ENCODE results near the gene PFN4. TPM values are rescaled to one million over a fixed set of nuclear protein-coding genes. Genes with fewer than 3 reads are reported as not detected.
"Not testable (repeated sequence)": the region's sequence is repeated elsewhere in the genome, so short reads cannot be mapped to it uniquely, and the experiment has no call there.

PFN4 gene
- total RNA-seq, 1 donor from 2014 or later = 1.0 TPM

GRCh38 chr2:24117902-24118301 is 5.2 kb downstream of the PFN4 start:
- Mint-ChIP-seq H3K27ac (ENCODE audit: unreplicated experiment) (no peak overlapping the region), H3K4me3 (ENCODE audit: unreplicated experiment) (no peak overlapping the region), H3K36me3 (ENCODE audit: low read depth, unreplicated experiment) (no peaks in the 10 kb centered on the region), H3K9me3 (ENCODE audit: unreplicated experiment) (no peaks in the 10 kb centered on the region), H3K27me3 (ENCODE audit: unreplicated experiment) (peaks cover 1% of the 10 kb centered on the region), H3K4me1 (ENCODE audit: unreplicated experiment) (no peaks in the 10 kb centered on the region)
- DNase-seq (ENCODE audit: low spot score) = no peak
- TF ChIP-seq CTCF (IDR thresholded peaks at IDR 0.05; ENCODE audit: unreplicated experiment) = no peak

GRCh38 chr2:24115057-24115456 is 8.1 kb downstream of the PFN4 start:
- Mint-ChIP-seq H3K9me3 (ENCODE audit: unreplicated experiment) (no peaks in the 10 kb centered on the region), H3K27me3 (ENCODE audit: unreplicated experiment) (peaks cover 1% of the 10 kb centered on the region), H3K27ac (ENCODE audit: unreplicated experiment) (no peak overlapping the region), H3K36me3 (ENCODE audit: low read depth, unreplicated experiment) (no peaks in the 10 kb centered on the region), H3K4me3 (ENCODE audit: unreplicated experiment) (no peak overlapping the region), H3K4me1 (ENCODE audit: unreplicated experiment) (no peaks in the 10 kb centered on the region)
- no peak for TF ChIP-seq CTCF (IDR thresholded peaks at IDR 0.05; ENCODE audit: unreplicated experiment)
- no peak for DNase-seq (ENCODE audit: low spot score)

- no peak overlapping the region for H3K4me3 Mint-ChIP-seq (ENCODE audit: unreplicated experiment)
- no peaks in the 10 kb centered on the region for H3K4me1 Mint-ChIP-seq (ENCODE audit: unreplicated experiment)
- DNase-seq (ENCODE audit: low spot score) = no peak
- no peaks in the 10 kb centered on the region for H3K9me3 Mint-ChIP-seq (ENCODE audit: unreplicated experiment)
- no peaks in the 10 kb centered on the region for H3K36me3 Mint-ChIP-seq (ENCODE audit: low read depth, unreplicated experiment)
- no peak for TF ChIP-seq CTCF (IDR thresholded peaks at IDR 0.05; ENCODE audit: unreplicated experiment)
- no peak overlapping the region for H3K27ac Mint-ChIP-seq (ENCODE audit: unreplicated experiment)
- H3K27me3 Mint-ChIP-seq (ENCODE audit: unreplicated experiment) = no peaks in the 10 kb centered on the region
Measured at GRCh38 chr2:24111407-24111901, 11.7 kb downstream of the PFN4 start.

GRCh38 chr2:24110660-24111303 is 12.4 kb downstream of the PFN4 start:
- Mint-ChIP-seq H3K36me3 (ENCODE audit: low read depth, unreplicated experiment) (no peaks in the 10 kb centered on the region), H3K27me3 (ENCODE audit: unreplicated experiment) (no peaks in the 10 kb centered on the region), H3K27ac (ENCODE audit: unreplicated experiment) (no peak overlapping the region), H3K4me1 (ENCODE audit: unreplicated experiment) (no peaks in the 10 kb centered on the region), H3K9me3 (ENCODE audit: unreplicated experiment) (no peaks in the 10 kb centered on the region), H3K4me3 (ENCODE audit: unreplicated experiment) (no peak overlapping the region)
- TF ChIP-seq CTCF (IDR thresholded peaks at IDR 0.05; ENCODE audit: unreplicated experiment) = no peak
- DNase-seq (ENCODE audit: low spot score) = no peak

GRCh38 chr2:24109431-24109830 is 13.7 kb downstream of the PFN4 start:
- H3K27ac Mint-ChIP-seq (ENCODE audit: unreplicated experiment); H3K4me3 Mint-ChIP-seq (ENCODE audit: unreplicated experiment); H3K36me3 Mint-ChIP-seq (ENCODE audit: low read depth, unreplicated experiment); H3K27me3 Mint-ChIP-seq (ENCODE audit: unreplicated experiment); DNase-seq (ENCODE audit: low spot score); H3K9me3 Mint-ChIP-seq (ENCODE audit: unreplicated experiment); H3K4me1 Mint-ChIP-seq (ENCODE audit: unreplicated experiment): not testable (repeated sequence)

All from endothelial cell (in vitro differentiated cells).